Gastrocnemius medialis (tissue), 4 donors: ENCODE results near the gene MT1HL1. TPM values are rescaled to one million over a fixed set of nuclear protein-coding genes. Genes with fewer than 3 reads are reported as not detected.

Experiments used
- ATAC-seq, 2 donors: fragments of 150-250 bp; one replicate each; pipeline ENCODE4 v1.9.1; 2016
- DNase-seq, 2 donors: peaks; one replicate each; pipeline ENCODE4 v3.0.0-alpha.2; 2019
- H3K27ac ChIP-seq, 4 donors: fragments of 200-600 bp; sonication (generic); 1 replicate in 1 of 4; 2 replicates in 3 of 4; pipeline ENCODE4 v1.5.1; 2016 to 2018; ENCODE audit warnings: mild to moderate bottlenecking in 2 of 4, moderate library complexity in 1 of 4
- H3K27me3 ChIP-seq, 3 donors: fragments of 200-600 bp; sonication (generic) in 2 of 3; 1 replicate in 1 of 3; 2 replicates in 2 of 3; pipeline versions ENCODE4 v1.5.1 to v1.6.0; 2016 to 2019; ENCODE audit warnings: mild to moderate bottlenecking in 1 of 3, moderate library complexity in 1 of 3
- H3K36me3 ChIP-seq, 2 donors: fragments of 200-600 bp; sonication (generic) in 1 of 2; one replicate each; pipeline ENCODE4 v1.5.1; 2017 to 2018
- H3K4me1 ChIP-seq, 2 donors: fragments of 200-600 bp; sonication (generic) in 1 of 2; one replicate each; pipeline ENCODE4 v1.5.1; 2016 to 2017; ENCODE audit warnings: mild to moderate bottlenecking in 2 of 2
- H3K4me3 ChIP-seq, 4 donors: fragments of 200-600 bp; sonication (generic) in 3 of 4; 1 replicate in 1 of 4; 2 replicates in 3 of 4; pipeline ENCODE4 v1.5.1; 2016 to 2019; ENCODE audit warnings: mild to moderate bottlenecking in 2 of 4
- H3K9me3 ChIP-seq, 3 donors: fragments of 200-600 bp; sonication (generic) in 2 of 3; 1 replicate in 1 of 3; 2 replicates in 2 of 3; pipeline ENCODE4 v1.5.1; 2016 to 2019
- CTCF ChIP-seq, 5 experiments: fragments of 450-650 bp in 3 of 5; fragments of 200-600 bp in 2 of 5; sonication (generic) in 2 of 5; IDR thresholded peaks in 4 of 5; conservative IDR thresholded peaks in 1 of 5; 1 replicate in 4 of 5; 2 replicates in 1 of 5; pipeline ENCODE4 v1.5.1; 2016 to 2019; ENCODE audit warnings: antibody characterized with exemption in 5 of 5, mild to moderate bottlenecking in 3 of 5, moderate library complexity in 3 of 5
- POLR2A ChIP-seq, 2 donors: fragments of 450-650 bp; IDR thresholded peaks; one replicate each; pipeline ENCODE4 v1.6.1; 2017; ENCODE audit warnings: antibody characterized with exemption in 2 of 2, mild to moderate bottlenecking in 2 of 2, moderate library complexity in 2 of 2
- in situ Hi-C, 4 donors: fragments of 200-750 bp; cut with MboI; loops; one replicate each; pipeline versions ENCODE4 v1.15.0 to v1.8.0; 2017; ENCODE audit warnings: low sequenced_read_pairs in 4 of 4
- intact Hi-C: fragments of 100-400 bp; cut with DNase I; formaldehyde crosslinking; loops from one replicate; pipeline ENCODE4 v1.15.1; 2023; ENCODE audit warnings: low total_unique reads
- total RNA-seq, 4 donors: library from RNA; depleted of rRNA; stranded (reverse); fragments of >200 nt; gene quantifications; one replicate each; pipeline versions ENCODE4 v1.1.0 to v1.2.3, GENCODE V29; 2016

The MT1HL1 gene
- total RNA-seq, 4 donors from 2014 or later, result not detected

DNA sequence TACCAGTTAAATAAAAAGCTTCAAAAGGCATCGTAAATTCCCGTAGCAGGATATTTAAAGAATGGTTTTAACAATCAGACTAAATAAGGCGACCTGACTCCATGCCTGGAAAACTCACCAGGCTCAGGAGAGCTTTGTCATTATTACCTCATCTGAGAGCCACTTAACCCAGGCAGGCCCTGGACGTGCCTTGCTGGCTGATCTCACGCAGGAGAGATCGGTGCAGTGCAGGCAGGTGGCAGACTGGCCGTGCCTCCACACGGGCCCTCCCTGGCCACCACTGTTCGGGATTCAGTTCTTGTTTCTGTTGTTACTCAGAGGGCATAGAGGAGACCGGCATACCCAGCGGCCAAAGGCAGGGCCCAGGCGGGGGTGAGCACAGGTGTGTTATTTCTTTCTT lies 6.4 kb downstream of the MT1HL1 start:
- ATAC-seq, result no peak
- no peak for DNase-seq
- H3K27ac ChIP-seq, result no peak overlapping the region
- H3K4me3 ChIP-seq, result no peak overlapping the region
- in situ Hi-C loops (no loop called here), intact Hi-C loops (no loop called here)
- H3K9me3 ChIP-seq, result no peaks in the 10 kb centered on the region
- H3K36me3 ChIP-seq, result no peaks in the 10 kb centered on the region
- TF ChIP-seq POLR2A (IDR thresholded peaks at IDR 0.05) (no peak), CTCF (IDR thresholded peaks at IDR 0.05 in 4 of 5, conservative IDR thresholded peaks at IDR 0.05 in 1 of 5) (no peak)
- no peaks in the 10 kb centered on the region for H3K4me1 ChIP-seq
- no peaks in the 10 kb centered on the region for H3K27me3 ChIP-seq

- Histone ChIP-seq H3K9me3 (no peaks in the 10 kb centered on the region), H3K27me3 (no peaks in the 10 kb centered on the region), H3K4me1 (no peaks in the 10 kb centered on the region), H3K27ac (no peak overlapping the region), H3K4me3 (no peak overlapping the region), H3K36me3 (no peaks in the 10 kb centered on the region)
- DNase-seq, result no peak
- in situ Hi-C loops, result no loop called here
- intact Hi-C loops, result no loop called here
- TF ChIP-seq POLR2A (IDR thresholded peaks at IDR 0.05) (no peak), CTCF (IDR thresholded peaks at IDR 0.05 in 4 of 5, conservative IDR thresholded peaks at IDR 0.05 in 1 of 5) (no peak)
- ATAC-seq, result no peak
Observed at GRCh38 chr1:236997361-236997760, 6.9 kb downstream of the MT1HL1 start.

DNA sequence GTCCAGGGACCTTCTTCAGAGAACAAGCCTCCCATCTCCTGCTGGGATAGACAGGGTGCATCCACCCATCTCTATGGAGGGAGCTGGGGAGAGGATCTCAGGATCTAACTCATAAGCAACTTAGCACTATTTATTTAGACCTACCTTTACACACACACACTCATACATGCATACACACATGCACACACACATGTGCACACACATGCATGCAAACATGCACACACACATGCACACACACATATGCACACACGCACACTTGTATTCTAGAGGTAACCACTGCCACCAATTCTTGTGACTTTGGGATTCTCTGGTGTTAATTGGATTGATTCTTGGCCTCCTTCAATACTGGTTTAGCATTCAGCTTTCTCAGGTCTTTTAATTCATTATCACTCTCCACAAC lies 9.8 kb downstream of the MT1HL1 start:
- in situ Hi-C loops (no loop called here), intact Hi-C loops (no loop called here)
- Histone ChIP-seq H3K27me3 (no peaks in the 10 kb centered on the region), H3K27ac (no peak overlapping the region), H3K4me1 (no peaks in the 10 kb centered on the region), H3K36me3 (no peaks in the 10 kb centered on the region), H3K9me3 (no peaks in the 10 kb centered on the region), H3K4me3 (no peak overlapping the region)
- DNase-seq (no peak), ATAC-seq (no peak)
- TF ChIP-seq CTCF (IDR thresholded peaks at IDR 0.05 in 4 of 5, conservative IDR thresholded peaks at IDR 0.05 in 1 of 5) (no peak), POLR2A (IDR thresholded peaks at IDR 0.05) (no peak)

DNA sequence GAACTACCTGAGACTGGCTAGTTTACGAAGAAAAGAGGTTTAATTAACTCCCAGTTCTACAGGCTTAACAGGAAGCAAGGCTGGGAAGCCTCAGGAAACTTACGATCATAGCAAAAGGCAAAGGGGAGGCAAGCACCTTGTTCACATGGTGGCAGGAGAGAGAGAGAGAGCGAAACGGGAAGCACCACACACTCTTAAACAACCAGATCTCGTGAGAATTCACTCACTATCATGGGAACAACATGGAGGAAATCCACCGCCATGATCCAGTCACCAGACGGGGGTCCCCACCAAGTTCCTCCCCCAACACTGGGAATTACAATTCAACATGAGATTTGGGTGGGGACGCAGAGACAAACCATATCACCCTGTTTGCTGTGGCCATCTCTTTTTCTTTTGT lies 11.8 kb downstream of the MT1HL1 start:
- Histone ChIP-seq H3K27ac (no peak overlapping the region), H3K27me3 (no peaks in the 10 kb centered on the region), H3K36me3 (no peaks in the 10 kb centered on the region), H3K4me1 (no peaks in the 10 kb centered on the region), H3K9me3 (no peaks in the 10 kb centered on the region), H3K4me3 (no peak overlapping the region)
- in situ Hi-C loops (no loop called here), intact Hi-C loops (no loop called here)
- ATAC-seq (no peak), DNase-seq (no peak)
- TF ChIP-seq CTCF (IDR thresholded peaks at IDR 0.05 in 4 of 5, conservative IDR thresholded peaks at IDR 0.05 in 1 of 5), result no peak
- TF ChIP-seq POLR2A (IDR thresholded peaks at IDR 0.05), result no peak

GRCh38 chr1:236990052-236990445 lies 14.2 kb downstream of the MT1HL1 start:
- intact Hi-C loops, result no loop called here
- TF ChIP-seq CTCF (IDR thresholded peaks at IDR 0.05 in 4 of 5, conservative IDR thresholded peaks at IDR 0.05 in 1 of 5) (no peak), POLR2A (IDR thresholded peaks at IDR 0.05) (no peak)

More at GRCh38 chr1:236990052-236990445, 14.2 kb downstream of the MT1HL1 start:
- Histone ChIP-seq H3K27me3 (no peaks in the 10 kb centered on the region), H3K4me3 (no peak overlapping the region), H3K27ac (no peak overlapping the region), H3K9me3 (no peaks in the 10 kb centered on the region), H3K4me1 (no peaks in the 10 kb centered on the region), H3K36me3 (no peaks in the 10 kb centered on the region)
- in situ Hi-C loops, result no loop called here
- no peak for DNase-seq
- ATAC-seq, result no peak
